ENCODE measurements around the gene GABBR2. TPM values are rescaled to one million over a fixed set of nuclear protein-coding genes. Genes with fewer than 3 reads are reported as not detected.
A peak's percentile ranks its signal among the peaks of the same experiment; 100 is the strongest.
"Not testable (repeated sequence)": the region's sequence is repeated elsewhere in the genome, so short reads cannot be mapped to it uniquely, and the experiment has no call there.

GABBR2 gene
- total and polyA plus RNA-seq, 2 donors: 0.04 to 0.53 TPM

- no peak for DNase-seq (ENCODE audit: extremely low spot score)
- H3K4me1 ChIP-seq (ENCODE audit: insufficient read depth): no peaks in the 10 kb centered on the region
- H3K36me3 ChIP-seq (ENCODE audit: insufficient read depth): no peaks in the 10 kb centered on the region
- WGBS: 72% methylated on average over 12 of the region's 12 CpGs
- H3K4me3 ChIP-seq (ENCODE audit: low read depth, low read length): no peak overlapping the region
- H3K27ac ChIP-seq (ENCODE audit: low read depth): no peak overlapping the region
Measured at GRCh38 chr9:98289614-98290201, 419.0 kb downstream of the GABBR2 start.

DNA sequence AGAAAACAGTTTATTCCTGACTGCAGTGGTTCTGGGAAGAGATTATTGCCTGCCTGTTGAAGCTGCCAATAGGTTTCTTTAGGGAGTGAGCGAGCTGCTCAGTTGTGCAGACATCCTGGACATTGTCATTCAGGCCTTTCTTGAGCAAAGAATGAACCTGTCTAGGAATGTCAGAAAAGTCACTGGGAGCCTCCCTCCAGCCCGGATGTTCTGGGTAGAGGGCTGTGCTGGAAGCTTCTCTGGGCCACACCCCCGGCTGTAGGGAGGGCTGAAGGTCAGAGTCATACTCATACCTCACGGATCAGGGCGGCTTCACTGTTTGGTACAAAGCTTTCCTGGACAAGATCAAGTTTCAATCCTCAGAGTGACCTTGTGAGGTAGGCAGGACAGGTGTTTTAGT lies 419.9 kb downstream of the GABBR2 start:
- 70% methylated on average over 5 of the region's 5 CpGs for WGBS
- H3K27ac ChIP-seq (ENCODE audit: low read depth): no peak overlapping the region

DNA sequence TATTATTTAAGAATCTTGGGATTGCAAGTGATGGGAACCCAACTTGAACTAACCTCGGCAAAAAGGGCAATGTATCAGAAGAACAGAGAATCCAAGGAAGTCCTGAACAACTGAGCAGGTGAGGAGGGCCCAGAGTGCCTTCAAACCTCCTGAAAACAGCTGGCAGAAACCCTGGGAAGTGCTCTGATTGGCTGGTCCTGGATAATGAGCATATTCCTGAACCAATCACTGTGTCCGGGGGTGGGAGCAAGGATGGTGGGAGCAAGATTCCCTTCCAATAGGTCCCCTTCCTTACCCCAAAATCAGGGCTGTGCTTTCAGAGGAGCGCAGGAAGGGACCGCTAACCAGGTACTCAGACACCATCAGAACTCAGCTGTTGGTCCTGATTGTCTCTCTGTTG lies 421.4 kb downstream of the GABBR2 start:
- WGBS: 93% methylated on average over 4 of the region's 4 CpGs
- H3K36me3 ChIP-seq (ENCODE audit: insufficient read depth): no peaks in the 10 kb centered on the region
- DNase-seq (ENCODE audit: extremely low spot score): no peak
- H3K4me1 ChIP-seq (ENCODE audit: insufficient read depth): no peaks in the 10 kb centered on the region
- H3K4me3 ChIP-seq (ENCODE audit: low read depth, low read length): no peak overlapping the region
- H3K27ac ChIP-seq (ENCODE audit: low read depth): no peak overlapping the region

More for the DNA sequence above, 419.9 kb downstream of the GABBR2 start:
- H3K4me1 ChIP-seq (ENCODE audit: insufficient read depth): no peaks in the 10 kb centered on the region
- DNase-seq (ENCODE audit: extremely low spot score): no peak
- no peak overlapping the region for H3K4me3 ChIP-seq (ENCODE audit: low read depth, low read length)
- H3K36me3 ChIP-seq (ENCODE audit: insufficient read depth): no peaks in the 10 kb centered on the region

DNA sequence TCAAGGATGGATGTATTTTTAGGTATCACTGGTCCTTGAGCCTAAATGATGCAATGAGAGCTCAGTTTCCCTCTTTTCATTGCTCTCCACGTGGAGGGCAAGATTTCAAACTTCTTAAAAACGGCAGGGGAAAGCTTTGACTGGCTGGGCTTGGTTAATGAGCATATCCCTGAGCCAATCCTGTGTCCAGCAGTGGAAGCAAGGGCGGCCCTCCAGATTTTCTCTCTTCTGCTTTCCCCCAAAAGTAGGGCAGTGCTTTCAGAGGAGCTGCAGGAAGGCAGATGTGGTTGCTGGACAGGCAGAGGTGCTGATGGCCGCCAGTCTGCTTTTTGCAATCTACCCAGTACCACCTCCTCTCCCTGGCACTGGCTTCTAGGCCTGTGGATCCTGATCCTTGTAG lies 423.3 kb downstream of the GABBR2 start:
- no peak overlapping the region for H3K27ac ChIP-seq (ENCODE audit: low read depth)
- WGBS: 71% methylated on average over 4 of the region's 4 CpGs
- DNase-seq (ENCODE audit: extremely low spot score): no peak

DNA sequence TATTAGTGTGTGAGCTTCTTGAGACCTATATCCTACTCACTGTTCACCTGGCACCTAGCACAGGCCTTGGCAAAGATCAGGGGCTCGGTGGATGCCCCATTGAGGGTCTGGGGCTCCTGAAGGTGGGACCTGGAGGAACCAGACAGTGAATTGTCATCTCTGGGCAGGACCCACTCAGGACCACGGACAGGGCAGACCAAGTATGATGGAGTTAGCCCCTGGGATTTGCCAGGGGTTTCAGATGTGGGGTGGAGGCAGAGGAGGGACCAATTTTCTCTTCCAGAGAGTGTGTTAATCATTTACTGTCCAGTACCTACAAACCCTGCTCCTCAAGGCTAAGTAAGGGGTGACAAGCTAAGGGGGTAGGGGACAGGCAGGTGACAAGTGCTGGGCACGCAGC lies 424.0 kb downstream of the GABBR2 start:
- no peak for DNase-seq (ENCODE audit: extremely low spot score)
- no peak overlapping the region for H3K4me3 ChIP-seq (ENCODE audit: low read depth, low read length)
- WGBS: 64% methylated on average over 3 of the region's 3 CpGs
- H3K27ac ChIP-seq (ENCODE audit: low read depth): no peak overlapping the region
- H3K36me3 ChIP-seq (ENCODE audit: insufficient read depth): no peaks in the 10 kb centered on the region
- no peaks in the 10 kb centered on the region for H3K4me1 ChIP-seq (ENCODE audit: insufficient read depth)

More for the DNA sequence above, 423.3 kb downstream of the GABBR2 start:
- no peaks in the 10 kb centered on the region for H3K36me3 ChIP-seq (ENCODE audit: insufficient read depth)
- no peaks in the 10 kb centered on the region for H3K4me1 ChIP-seq (ENCODE audit: insufficient read depth)
- no peak overlapping the region for H3K4me3 ChIP-seq (ENCODE audit: low read depth, low read length)

- WGBS: 75% methylated on average over 7 of the region's 7 CpGs
- H3K36me3 ChIP-seq (ENCODE audit: insufficient read depth); DNase-seq (ENCODE audit: extremely low spot score); H3K4me3 ChIP-seq (ENCODE audit: low read depth, low read length); H3K4me1 ChIP-seq (ENCODE audit: insufficient read depth); H3K27ac ChIP-seq (ENCODE audit: low read depth): not testable (repeated sequence)
Measured at GRCh38 chr9:98283143-98283542, 425.6 kb downstream of the GABBR2 start.

DNA sequence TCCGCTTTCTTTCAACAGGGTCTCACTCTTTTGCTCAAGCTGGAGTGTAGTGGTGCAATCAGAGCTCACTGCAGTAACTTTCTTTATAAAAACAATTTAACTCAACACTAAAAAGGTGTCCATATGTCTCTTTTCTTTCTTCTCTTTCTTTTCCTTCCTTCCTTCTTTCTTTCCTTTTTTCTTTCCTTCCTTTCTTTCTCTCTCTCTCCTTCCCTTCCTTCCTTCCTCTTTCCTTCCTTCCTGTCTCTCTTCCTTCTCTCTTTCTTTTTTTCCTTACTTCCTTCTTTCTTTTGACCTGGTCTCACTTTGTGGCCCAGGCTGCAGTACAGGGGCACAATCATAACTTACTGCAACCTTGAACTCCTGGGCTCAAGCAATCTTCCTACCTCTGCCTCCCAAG lies 427.5 kb downstream of the GABBR2 start:
- Histone ChIP-seq H3K36me3 (ENCODE audit: insufficient read depth) (no peaks in the 10 kb centered on the region), H3K4me1 (ENCODE audit: insufficient read depth) (no peaks in the 10 kb centered on the region), H3K4me3 (ENCODE audit: low read depth, low read length) (no peak overlapping the region), H3K27ac (ENCODE audit: low read depth) (no peak overlapping the region)
- no peak for DNase-seq (ENCODE audit: extremely low spot score)
- 71% methylated on average over 1 of the region's 1 CpG for WGBS

GRCh38 chr9:98280574-98280973 lies 428.2 kb downstream of the GABBR2 start:
- no peaks in the 10 kb centered on the region for H3K4me1 ChIP-seq (ENCODE audit: insufficient read depth)
- no peaks in the 10 kb centered on the region for H3K36me3 ChIP-seq (ENCODE audit: insufficient read depth)
- peak; percentile 54 for DNase-seq (ENCODE audit: extremely low spot score)
- no peak overlapping the region for H3K27ac ChIP-seq (ENCODE audit: low read depth)
- no peak overlapping the region for H3K4me3 ChIP-seq (ENCODE audit: low read depth, low read length)
- 35% methylated on average over 6 of the region's 6 CpGs for WGBS

DNA sequence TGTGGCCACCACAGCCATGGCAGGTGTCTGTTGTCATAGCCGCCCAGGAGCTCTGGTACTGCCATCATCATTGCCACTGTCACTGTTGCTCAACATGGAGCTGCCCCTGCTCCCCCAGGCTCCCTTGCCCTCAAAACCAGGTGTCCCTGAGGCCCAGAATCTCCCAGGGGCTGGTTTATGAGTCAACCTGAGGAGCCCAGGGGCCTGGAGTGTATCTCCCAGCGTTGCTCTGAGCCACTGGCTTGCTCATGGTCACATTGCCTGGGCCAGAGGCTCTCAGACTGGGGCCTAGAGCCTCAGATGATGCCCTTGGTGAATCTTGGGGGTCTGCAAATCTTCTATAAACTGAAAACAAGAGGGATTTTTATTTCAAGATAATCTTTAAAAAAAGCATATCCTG lies 428.6 kb downstream of the GABBR2 start:
- 75% methylated on average over 2 of the region's 2 CpGs for WGBS
- no peaks in the 10 kb centered on the region for H3K4me1 ChIP-seq (ENCODE audit: insufficient read depth)
- no peak overlapping the region for H3K4me3 ChIP-seq (ENCODE audit: low read depth, low read length)
- DNase-seq (ENCODE audit: extremely low spot score): no peak
- no peaks in the 10 kb centered on the region for H3K36me3 ChIP-seq (ENCODE audit: insufficient read depth)
- H3K27ac ChIP-seq (ENCODE audit: low read depth): no peak overlapping the region

DNA sequence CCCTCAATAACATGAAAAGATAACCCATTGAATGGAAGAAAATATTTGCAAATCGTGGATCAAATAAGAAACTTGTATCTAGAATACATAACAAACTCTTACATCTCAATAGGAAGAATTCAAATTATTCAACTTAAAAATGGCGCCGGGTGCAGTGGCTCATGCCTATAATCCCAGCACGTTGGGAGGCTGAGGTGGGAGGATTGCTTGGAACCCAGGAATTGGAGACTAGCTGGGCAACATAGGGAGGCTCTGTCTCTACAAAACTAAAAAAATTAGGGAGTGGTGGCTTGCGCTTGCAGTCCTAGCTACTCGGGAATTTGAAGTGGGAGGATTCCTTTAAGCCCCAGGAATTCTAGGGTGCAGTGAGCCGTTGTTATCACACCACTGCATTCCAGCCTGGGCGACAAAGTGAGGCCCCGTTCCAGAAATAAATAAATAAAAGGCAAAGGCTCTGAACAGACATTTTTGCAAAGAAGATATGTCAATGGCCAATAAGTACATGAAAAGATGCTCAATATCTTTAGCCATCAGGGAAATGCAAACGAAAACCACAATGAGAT lies 431.7 kb downstream of the GABBR2 start:
- Histone ChIP-seq H3K27ac (ENCODE audit: low read depth) (no peak overlapping the region), H3K4me1 (ENCODE audit: insufficient read depth) (no peaks in the 10 kb centered on the region), H3K4me3 (ENCODE audit: low read depth, low read length) (no peak overlapping the region), H3K36me3 (ENCODE audit: insufficient read depth) (no peaks in the 10 kb centered on the region)
- WGBS: 63% methylated on average over 10 of the region's 10 CpGs
- no peak for DNase-seq (ENCODE audit: extremely low spot score)

GRCh38 chr9:98275159-98275558 lies 433.6 kb downstream of the GABBR2 start:
- H3K36me3 ChIP-seq (ENCODE audit: insufficient read depth): no peaks in the 10 kb centered on the region
- H3K4me3 ChIP-seq (ENCODE audit: low read depth, low read length): no peak overlapping the region
- H3K27ac ChIP-seq (ENCODE audit: low read depth): no peak overlapping the region
- 85% methylated on average over 2 of the region's 2 CpGs for WGBS
- DNase-seq (ENCODE audit: extremely low spot score): no peak
- H3K4me1 ChIP-seq (ENCODE audit: insufficient read depth): no peaks in the 10 kb centered on the region

GRCh38 chr9:98272083-98272482 lies 436.7 kb downstream of the GABBR2 start:
- Histone ChIP-seq H3K36me3 (ENCODE audit: insufficient read depth) (no peaks in the 10 kb centered on the region), H3K4me3 (ENCODE audit: low read depth, low read length) (no peak overlapping the region), H3K4me1 (ENCODE audit: insufficient read depth) (no peaks in the 10 kb centered on the region), H3K27ac (ENCODE audit: low read depth) (no peak overlapping the region)
- no peak for DNase-seq (ENCODE audit: extremely low spot score)
- 64% methylated on average over 3 of the region's 3 CpGs for WGBS

DNA sequence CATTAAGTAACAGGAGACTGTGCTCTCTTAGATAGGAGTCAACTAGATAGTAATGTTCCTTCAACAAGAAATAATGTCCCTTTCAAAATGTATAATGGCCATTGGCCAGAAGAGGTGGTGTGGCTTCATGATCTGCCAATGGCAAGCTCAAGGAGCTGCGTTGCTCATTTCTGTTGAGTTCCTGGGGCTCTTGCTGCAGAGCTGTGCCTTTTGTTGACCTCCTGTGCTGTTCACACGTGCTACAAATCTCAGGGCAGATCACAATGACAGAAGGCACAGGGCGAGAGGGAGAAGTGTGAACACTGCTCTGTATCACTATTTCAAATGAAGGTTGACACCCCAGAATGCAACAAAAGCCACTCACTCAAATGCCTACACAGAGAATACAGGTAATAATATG lies 437.3 kb downstream of the GABBR2 start:
- DNase-seq (ENCODE audit: extremely low spot score): no peak
- WGBS: 26% methylated on average over 3 of the region's 3 CpGs

GRCh38 chr9:98270284-98270683 lies 438.5 kb downstream of the GABBR2 start:
- H3K4me1 ChIP-seq (ENCODE audit: insufficient read depth); H3K27ac ChIP-seq (ENCODE audit: low read depth); DNase-seq (ENCODE audit: extremely low spot score); H3K4me3 ChIP-seq (ENCODE audit: low read depth, low read length); H3K36me3 ChIP-seq (ENCODE audit: insufficient read depth): not testable (repeated sequence)
- WGBS: 65% methylated on average over 11 of the region's 11 CpGs

More for the DNA sequence above, 437.3 kb downstream of the GABBR2 start:
- no peak overlapping the region for H3K27ac ChIP-seq (ENCODE audit: low read depth)
- H3K4me1 ChIP-seq (ENCODE audit: insufficient read depth): no peaks in the 10 kb centered on the region
- H3K4me3 ChIP-seq (ENCODE audit: low read depth, low read length): no peak overlapping the region
- no peaks in the 10 kb centered on the region for H3K36me3 ChIP-seq (ENCODE audit: insufficient read depth)

Data from urinary bladder (tissue), 4 donors.